ENCODE data around the gene SLC35E3.

GRCh38 chr12:68786929-68787328, 41.0 kb downstream of the SLC35E3 start:
- TF ChIP-seq EZH2 (IDR thresholded peaks at IDR 0.05; ENCODE audit: insufficient read depth, poor library complexity, severe bottlenecking): no peak
- no peak for TF ChIP-seq EZH2phosphoT487 (IDR thresholded peaks at IDR 0.05; ENCODE audit: insufficient read depth, low read depth)
